LNCAP (cell line): Measurements from ENCODE around the gene LRP1B.

Experiments
- CTCF ChIP-seq: fragments of 450-650 bp; IDR thresholded peaks from 2 replicates; pipeline ENCODE4 v1.5.1; 2017; ENCODE audit warnings: mild to moderate bottlenecking

Gene LRP1B

GRCh38 chr2:140855471-140855870, 1275.3 kb downstream of the LRP1B start:
- no peak for TF ChIP-seq CTCF

GRCh38 chr2:140851258-140851981, 1279.4 kb downstream of the LRP1B start:
- no peak for TF ChIP-seq CTCF

- TF ChIP-seq CTCF = no peak
These were observed 1287.6 kb downstream of the LRP1B start for GRCh38 chr2:140843186-140843585.

GRCh38 chr2:140842110-140842509, 1288.7 kb downstream of the LRP1B start:
- no peak for TF ChIP-seq CTCF

- no peak for TF ChIP-seq CTCF
These were observed 1289.7 kb downstream of the LRP1B start for GRCh38 chr2:140841141-140841540.

GRCh38 chr2:140836826-140837225, 1294.0 kb downstream of the LRP1B start:
- TF ChIP-seq CTCF = no peak

- TF ChIP-seq CTCF = no peak
These were observed 1295.7 kb downstream of the LRP1B start for GRCh38 chr2:140835079-140835478.

- TF ChIP-seq CTCF = no peak
These were observed 1316.7 kb downstream of the LRP1B start for GRCh38 chr2:140814141-140814540.
